Measurements from ENCODE around the gene ASL. TPM values are rescaled to one million over a fixed set of nuclear protein-coding genes. Genes with fewer than 3 reads are reported as not detected.

The ASL gene
- total and polyA plus RNA-seq, 9 of the 15 experiments (the other 6 are each of a cell fraction or from before 2014, with no cell fraction given): 2.6 to 67.0 (median 33.3) TPM

DNA sequence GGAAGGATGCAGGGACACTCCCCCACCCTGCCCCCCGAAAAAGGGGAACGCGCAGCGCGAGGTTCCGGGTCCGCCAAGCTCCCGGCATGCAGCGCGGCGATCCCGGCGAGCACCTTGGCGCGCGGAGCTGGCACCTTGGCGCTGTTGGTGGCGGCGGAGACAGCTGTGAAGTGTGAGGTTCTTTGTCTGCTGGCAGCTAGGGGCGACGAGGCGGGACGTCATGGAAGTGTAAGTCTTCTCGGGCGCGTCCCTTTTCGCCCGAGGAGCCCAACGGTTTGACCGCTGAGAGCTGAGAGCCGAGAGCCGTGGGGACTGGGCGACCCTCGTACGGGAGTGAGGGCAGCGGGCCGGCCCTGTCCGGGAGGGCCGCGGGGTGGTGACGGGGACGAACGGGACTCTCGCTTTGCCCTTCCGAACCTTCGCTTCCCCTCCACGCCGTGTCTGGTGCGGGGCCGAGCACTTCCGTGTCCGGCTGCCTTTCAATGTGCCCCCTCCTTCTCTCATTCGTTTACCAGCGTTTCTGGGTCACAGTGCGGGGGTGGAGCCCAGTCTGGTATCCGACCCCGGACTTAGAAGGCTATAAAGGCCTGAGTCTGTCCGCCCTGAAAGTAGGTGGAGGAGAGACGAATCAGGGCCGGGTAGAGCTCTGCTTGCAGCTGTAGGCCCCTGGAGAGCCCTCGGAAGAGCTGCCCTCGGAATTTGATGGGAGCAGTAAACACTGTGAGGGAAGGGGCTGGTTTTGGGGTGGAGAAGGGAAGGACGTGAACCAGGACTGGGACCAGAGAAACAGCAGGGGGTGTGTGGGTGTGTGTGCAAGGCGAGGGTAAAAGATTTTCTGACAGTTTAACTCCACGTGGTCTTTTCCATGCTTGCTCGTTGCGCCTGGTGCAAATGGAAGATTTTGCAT lies 39.4 kb downstream of the ASL start, which contains the start of gene CRCP (continued):
- TF ChIP-seq CREB1 (IDR thresholded peaks at IDR 0.05) (peak; percentile 48; the same call in 1 of the 2 replicates), CREB1 (CRISPR knock-in tag; IDR thresholded peaks at IDR 0.05) (no peak), ZNF586 (CRISPR knock-in tag; conservative IDR thresholded peaks at IDR 0.05) (no peak), CEBPB (tag; IDR thresholded peaks at IDR 0.05) (no peak), MCM3 (IDR thresholded peaks at IDR 0.05) (no peak), HCFC1 (IDR thresholded peaks at IDR 0.05; ENCODE audit: low read depth, low read length) (peak; percentile 40; the same call in 1 of the 2 replicates), HDAC2 (IDR thresholded peaks at IDR 0.05) (peak; percentile 88), KDM5B (IDR thresholded peaks at IDR 0.05; ENCODE audit: insufficient replicate concordance, low read depth, low read length) (peak; percentile 79), DACH1 (IDR thresholded peaks at IDR 0.05; ENCODE audit: partially characterized antibody) (peak; percentile 34), ZNF121 (CRISPR knock-in tag; conservative IDR thresholded peaks at IDR 0.05) (no peak), ZNF780A (CRISPR knock-in tag; IDR thresholded peaks at IDR 0.05) (no peak), ZNF583 (CRISPR knock-in tag; IDR thresholded peaks at IDR 0.05) (0 out of 2 replicates have a peak, but pooled peaks have one; percentile 53), U2AF2 (optimal IDR thresholded peaks at IDR 0.05; ENCODE audit: low read depth, low read length) (no peak), GTF2A2 (tag; IDR thresholded peaks at IDR 0.05) (no peak), MYC (IDR thresholded peaks at IDR 0.05; ENCODE audit: low read depth, low read length) (peak; percentile 85), MYC (CRISPR knock-in tag; IDR thresholded peaks at IDR 0.05; ENCODE audit: borderline replicate concordance, low read depth) (peak; percentile 97), RAD51 (IDR thresholded peaks at IDR 0.05; ENCODE audit: borderline replicate concordance, low read depth) (no peak), NUFIP1 (IDR thresholded peaks at IDR 0.05; ENCODE audit: partially characterized antibody) (no peak), ZFX (CRISPR knock-in tag; IDR thresholded peaks at IDR 0.05) (peak; percentile 83), C11orf30 (IDR thresholded peaks at IDR 0.05; ENCODE audit: low read depth) (peak; percentile 57; the same call in 1 of the 2 replicates), HNRNPUL1 (IDR thresholded peaks at IDR 0.05; ENCODE audit: low read length) (no peak), HNRNPK (IDR thresholded peaks at IDR 0.05; ENCODE audit: low read depth, low read length, poor library complexity, severe bottlenecking) (no peak), ARID2 (IDR thresholded peaks at IDR 0.05) (no peak)
- TF ChIP-seq, protein P1, sequence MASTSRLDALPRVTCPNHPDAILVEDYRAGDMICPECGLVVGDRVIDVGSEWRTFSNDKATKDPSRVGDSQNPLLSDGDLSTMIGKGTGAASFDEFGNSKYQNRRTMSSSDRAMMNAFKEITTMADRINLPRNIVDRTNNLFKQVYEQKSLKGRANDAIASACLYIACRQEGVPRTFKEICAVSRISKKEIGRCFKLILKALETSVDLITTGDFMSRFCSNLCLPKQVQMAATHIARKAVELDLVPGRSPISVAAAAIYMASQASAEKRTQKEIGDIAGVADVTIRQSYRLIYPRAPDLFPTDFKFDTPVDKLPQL (IDR thresholded peaks at IDR 0.05; ENCODE audit: extremely low read depth, insufficient read length): no peak
- TF ChIP-seq, protein P2, sequence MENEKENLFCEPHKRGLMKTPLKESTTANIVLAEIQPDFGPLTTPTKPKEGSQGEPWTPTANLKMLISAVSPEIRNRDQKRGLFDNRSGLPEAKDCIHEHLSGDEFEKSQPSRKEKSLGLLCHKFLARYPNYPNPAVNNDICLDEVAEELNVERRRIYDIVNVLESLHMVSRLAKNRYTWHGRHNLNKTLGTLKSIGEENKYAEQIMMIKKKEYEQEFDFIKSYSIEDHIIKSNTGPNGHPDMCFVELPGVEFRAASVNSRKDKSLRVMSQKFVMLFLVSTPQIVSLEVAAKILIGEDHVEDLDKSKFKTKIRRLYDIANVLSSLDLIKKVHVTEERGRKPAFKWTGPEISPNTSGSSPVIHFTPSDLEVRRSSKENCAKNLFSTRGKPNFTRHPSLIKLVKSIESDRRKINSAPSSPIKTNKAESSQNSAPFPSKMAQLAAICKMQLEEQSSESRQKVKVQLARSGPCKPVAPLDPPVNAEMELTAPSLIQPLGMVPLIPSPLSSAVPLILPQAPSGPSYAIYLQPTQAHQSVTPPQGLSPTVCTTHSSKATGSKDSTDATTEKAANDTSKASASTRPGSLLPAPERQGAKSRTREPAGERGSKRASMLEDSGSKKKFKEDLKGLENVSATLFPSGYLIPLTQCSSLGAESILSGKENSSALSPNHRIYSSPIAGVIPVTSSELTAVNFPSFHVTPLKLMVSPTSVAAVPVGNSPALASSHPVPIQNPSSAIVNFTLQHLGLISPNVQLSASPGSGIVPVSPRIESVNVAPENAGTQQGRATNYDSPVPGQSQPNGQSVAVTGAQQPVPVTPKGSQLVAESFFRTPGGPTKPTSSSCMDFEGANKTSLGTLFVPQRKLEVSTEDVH (IDR thresholded peaks at IDR 0.05; ENCODE audit: low read depth, partially characterized antibody): no peak

Data from K562 (cell line).